ENCODE results near the gene ZNF367. TPM values are rescaled to one million over a fixed set of nuclear protein-coding genes. Genes with fewer than 3 reads are reported as not detected.

The ZNF367 gene
- total RNA-seq, 1 experiment from 2014 or later = 14.0 TPM

- intact Hi-C loops (cut with micrococcal nuclease) = no loop called here
- CTCF ChIA-PET = no interaction called here
Measured at GRCh38 chr9:96437454-96437853, 19.3 kb upstream of the ZNF367 start.

GRCh38 chr9:96436456-96437126, 18.4 kb upstream of the ZNF367 start:
- H3K9ac ChIP-seq (ENCODE audit: low read length) = no peak overlapping the region

More at GRCh38 chr9:96437454-96437853, 19.3 kb upstream of the ZNF367 start:
- no TSS peak for BruUV-seq (replicated peaks)
- ATAC-seq (no peak), DNase-seq (no peak)
- H3K27ac ChIP-seq (ENCODE audit: low read length) = no peak overlapping the region
- H3K9ac ChIP-seq (ENCODE audit: low read length) = no peak overlapping the region
- TF ChIP-seq, protein P1, sequence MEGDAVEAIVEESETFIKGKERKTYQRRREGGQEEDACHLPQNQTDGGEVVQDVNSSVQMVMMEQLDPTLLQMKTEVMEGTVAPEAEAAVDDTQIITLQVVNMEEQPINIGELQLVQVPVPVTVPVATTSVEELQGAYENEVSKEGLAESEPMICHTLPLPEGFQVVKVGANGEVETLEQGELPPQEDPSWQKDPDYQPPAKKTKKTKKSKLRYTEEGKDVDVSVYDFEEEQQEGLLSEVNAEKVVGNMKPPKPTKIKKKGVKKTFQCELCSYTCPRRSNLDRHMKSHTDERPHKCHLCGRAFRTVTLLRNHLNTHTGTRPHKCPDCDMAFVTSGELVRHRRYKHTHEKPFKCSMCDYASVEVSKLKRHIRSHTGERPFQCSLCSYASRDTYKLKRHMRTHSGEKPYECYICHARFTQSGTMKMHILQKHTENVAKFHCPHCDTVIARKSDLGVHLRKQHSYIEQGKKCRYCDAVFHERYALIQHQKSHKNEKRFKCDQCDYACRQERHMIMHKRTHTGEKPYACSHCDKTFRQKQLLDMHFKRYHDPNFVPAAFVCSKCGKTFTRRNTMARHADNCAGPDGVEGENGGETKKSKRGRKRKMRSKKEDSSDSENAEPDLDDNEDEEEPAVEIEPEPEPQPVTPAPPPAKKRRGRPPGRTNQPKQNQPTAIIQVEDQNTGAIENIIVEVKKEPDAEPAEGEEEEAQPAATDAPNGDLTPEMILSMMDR (conservative IDR thresholded peaks at IDR 0.05; ENCODE audit: low read depth, low read length) = no peak
- no peak for TF ChIP-seq EZH2phosphoT487 (IDR thresholded peaks at IDR 0.05; ENCODE audit: borderline replicate concordance, low read length)
- TF ChIP-seq EZH2 (IDR thresholded peaks at IDR 0.05; ENCODE audit: low read length, unreplicated experiment) = no peak
- H4K20me1 ChIP-seq (ENCODE audit: low read length) = no peaks in the 10 kb centered on the region
- no peak overlapping the region for H3K4me3 ChIP-seq (ENCODE audit: low read length)
- POLR2A ChIA-PET (ENCODE audit: unreplicated experiment) = no interaction called here
- no peaks in the 10 kb centered on the region for H3K27me3 ChIP-seq (ENCODE audit: low read length)
- H3K36me3 ChIP-seq (ENCODE audit: low read depth, low read length) = no peaks in the 10 kb centered on the region
- no peaks in the 10 kb centered on the region for H3F3A ChIP-seq (ENCODE audit: low read length, unreplicated experiment)
- H3K4me1 ChIP-seq (ENCODE audit: insufficient read depth, low read length) = no peaks in the 10 kb centered on the region
- no peaks in the 10 kb centered on the region for H3K9me2 ChIP-seq (replicated peaks; ENCODE audit: low read length)
- H2AFZ ChIP-seq (ENCODE audit: low read length) = no peak overlapping the region
- no peaks in the 10 kb centered on the region for H3K9me3 ChIP-seq (ENCODE audit: low read length)
- no peaks in the 10 kb centered on the region for H3K79me2 ChIP-seq (ENCODE audit: low read length)
- no peak overlapping the region for H3K4me2 ChIP-seq (ENCODE audit: low read length)

GRCh38 chr9:96436063-96436455, 17.9 kb upstream of the ZNF367 start:
- H3K9ac ChIP-seq (ENCODE audit: low read length) = no peak overlapping the region
- BruUV-seq (replicated peaks) = no TSS peak
- DNase-seq (no peak), ATAC-seq (no peak)
- H3K9me2 ChIP-seq (replicated peaks; ENCODE audit: low read length) = no peaks in the 10 kb centered on the region
- ChIA-PET CTCF (no interaction called here), POLR2A (ENCODE audit: unreplicated experiment) (interaction anchor here (0.6 kb wide), 1 partner anchor 15 kb away, joined by 5 read pairs; no protein-coding TSS in a partner anchor)
- H3K4me2 ChIP-seq (ENCODE audit: low read length) = no peak overlapping the region
- H3K36me3 ChIP-seq (ENCODE audit: low read depth, low read length) = no peaks in the 10 kb centered on the region
- no peaks in the 10 kb centered on the region for H3K79me2 ChIP-seq (ENCODE audit: low read length)
- H3K27me3 ChIP-seq (ENCODE audit: low read length) = no peaks in the 10 kb centered on the region
- no peak overlapping the region for H3K27ac ChIP-seq (ENCODE audit: low read length)
- H4K20me1 ChIP-seq (ENCODE audit: low read length) = no peaks in the 10 kb centered on the region
- H3K4me3 ChIP-seq (ENCODE audit: low read length) = no peak overlapping the region
- H3F3A ChIP-seq (ENCODE audit: low read length, unreplicated experiment) = no peaks in the 10 kb centered on the region
- H3K9me3 ChIP-seq (ENCODE audit: low read length) = no peaks in the 10 kb centered on the region
- intact Hi-C loops (cut with micrococcal nuclease) = no loop called here
- TF ChIP-seq EZH2phosphoT487 (IDR thresholded peaks at IDR 0.05; ENCODE audit: borderline replicate concordance, low read length) = no peak
- TF ChIP-seq, protein P1 (conservative IDR thresholded peaks at IDR 0.05; ENCODE audit: low read depth, low read length) = no peak
- no peak for TF ChIP-seq EZH2 (IDR thresholded peaks at IDR 0.05; ENCODE audit: low read length, unreplicated experiment)
- no peak overlapping the region for H2AFZ ChIP-seq (ENCODE audit: low read length)
- no peaks in the 10 kb centered on the region for H3K4me1 ChIP-seq (ENCODE audit: insufficient read depth, low read length)

More at GRCh38 chr9:96436456-96437126, 18.4 kb upstream of the ZNF367 start:
- POLR2A ChIA-PET (ENCODE audit: unreplicated experiment) = no interaction called here
- H3K4me2 ChIP-seq (ENCODE audit: low read length) = no peak overlapping the region
- H3F3A ChIP-seq (ENCODE audit: low read length, unreplicated experiment) = no peaks in the 10 kb centered on the region
- H3K4me3 ChIP-seq (ENCODE audit: low read length) = no peak overlapping the region
- no peak overlapping the region for H3K27ac ChIP-seq (ENCODE audit: low read length)
- no peaks in the 10 kb centered on the region for H3K79me2 ChIP-seq (ENCODE audit: low read length)
- DNase-seq (no peak), ATAC-seq (no peak)
- no peak overlapping the region for H2AFZ ChIP-seq (ENCODE audit: low read length)
- TF ChIP-seq, protein P1 (conservative IDR thresholded peaks at IDR 0.05; ENCODE audit: low read depth, low read length) = no peak
- no peak for TF ChIP-seq EZH2 (IDR thresholded peaks at IDR 0.05; ENCODE audit: low read length, unreplicated experiment)
- no peak for TF ChIP-seq EZH2phosphoT487 (IDR thresholded peaks at IDR 0.05; ENCODE audit: borderline replicate concordance, low read length)
- H3K36me3 ChIP-seq (ENCODE audit: low read depth, low read length) = no peaks in the 10 kb centered on the region
- no peaks in the 10 kb centered on the region for H3K9me2 ChIP-seq (replicated peaks; ENCODE audit: low read length)
- H4K20me1 ChIP-seq (ENCODE audit: low read length) = no peaks in the 10 kb centered on the region
- no peaks in the 10 kb centered on the region for H3K4me1 ChIP-seq (ENCODE audit: insufficient read depth, low read length)
- H3K27me3 ChIP-seq (ENCODE audit: low read length) = no peaks in the 10 kb centered on the region
- intact Hi-C loops (cut with micrococcal nuclease) = no loop called here
- CTCF ChIA-PET = no interaction called here
- H3K9me3 ChIP-seq (ENCODE audit: low read length) = no peaks in the 10 kb centered on the region
- BruUV-seq (replicated peaks) = no TSS peak
